CD14-positive monocyte (primary cell): ENCODE results near the gene DCLK3. TPM values are rescaled to one million over a fixed set of nuclear protein-coding genes. Genes with fewer than 3 reads are reported as not detected.

Experiments
- DNase-seq, 3 donors: peaks; one replicate each; pipeline ENCODE4 v3.0.0-alpha.2; 2011 to 2022
- H2AFZ ChIP-seq: 2 replicates; pipeline ENCODE4 v1.6.0; 2012; ENCODE audit warnings: mild to moderate bottlenecking, low read depth, low read length, inconsistent platforms; ENCODE audit not compliant: insufficient read depth, poor library complexity, severe bottlenecking
- H3K27ac ChIP-seq, 2 donors: 1 replicate in 1 of 2; 2 replicates in 1 of 2; pipeline ENCODE4 v1.5.1; 2012 to 2013; ENCODE audit warnings: low read length in 2 of 2, control low read depth in 1 of 2, inconsistent platforms in 1 of 2, low read depth in 1 of 2, mild to moderate bottlenecking in 1 of 2
- H3K27me3 ChIP-seq, 2 donors: one replicate each; pipeline versions ENCODE4 v1.6.0 to v1.6.1; 2011 to 2013; ENCODE audit warnings: low read length in 2 of 2; ENCODE audit not compliant: control insufficient read depth in 2 of 2, insufficient read depth in 2 of 2
- H3K36me3 ChIP-seq, 2 donors: replicated peaks in 1 of 2; 1 replicate in 1 of 2; 2 replicates in 1 of 2; pipeline versions ENCODE4 v1.5.1 to v1.6.1; 2012 to 2013; ENCODE audit warnings: low read length in 2 of 2, control low read depth in 1 of 2, inconsistent platforms in 1 of 2, mild to moderate bottlenecking in 1 of 2; ENCODE audit not compliant: insufficient read depth in 2 of 2, control insufficient read depth in 1 of 2
- H3K4me1 ChIP-seq, 2 donors: 1 replicate in 1 of 2; 2 replicates in 1 of 2; pipeline versions ENCODE4 v1.5.1 to v1.6.1; 2012 to 2013; ENCODE audit warnings: low read length in 2 of 2, control low read depth in 1 of 2, inconsistent platforms in 1 of 2, mild to moderate bottlenecking in 1 of 2, moderate library complexity in 1 of 2; ENCODE audit not compliant: insufficient read depth in 2 of 2, control insufficient read depth in 1 of 2
- H3K4me2 ChIP-seq: replicated peaks from 2 replicates; pipeline ENCODE3; 2012; ENCODE audit warnings: low read length, moderate library complexity, mild to moderate bottlenecking; ENCODE audit not compliant: poor library complexity, severe bottlenecking; ENCODE audit errors: extremely low read depth
- H3K4me3 ChIP-seq, 3 experiments: fragments of 200-600 bp in 1 of 3; sonication (generic) in 1 of 3; replicated peaks in 1 of 3; 1 replicate in 2 of 3; 2 replicates in 1 of 3; pipeline ENCODE4 v1.5.1; 2011 to 2013; ENCODE audit warnings: low read length in 3 of 3, mild to moderate bottlenecking in 3 of 3, control low read depth in 2 of 3, low read depth in 2 of 3, inconsistent platforms in 1 of 3, moderate library complexity in 1 of 3
- H3K79me2 ChIP-seq: 2 replicates; pipeline ENCODE4 v1.6.0; 2012; ENCODE audit warnings: mild to moderate bottlenecking, control low read depth, inconsistent platforms, low read length, moderate library complexity; ENCODE audit not compliant: insufficient read depth
- H3K9ac ChIP-seq: 2 replicates; pipeline ENCODE4 v1.6.0; 2017; ENCODE audit warnings: low read length, mild to moderate bottlenecking; ENCODE audit not compliant: insufficient read depth, poor library complexity, severe bottlenecking
- H3K9me3 ChIP-seq, 2 donors: replicated peaks in 1 of 2; 1 replicate in 1 of 2; 2 replicates in 1 of 2; pipeline versions ENCODE4 v1.5.1 to v1.6.1; 2012 to 2013; ENCODE audit warnings: low read length in 2 of 2, control low read depth in 1 of 2; ENCODE audit not compliant: control insufficient read depth in 1 of 2, insufficient read depth in 1 of 2
- H4K20me1 ChIP-seq: 2 replicates; pipeline ENCODE4 v1.6.0; 2012; ENCODE audit warnings: mild to moderate bottlenecking, low read length, control low read depth, moderate library complexity; ENCODE audit not compliant: insufficient read depth
- H3K27ac Mint-ChIP-seq, 7 donors: one replicate each; pipeline ENCODE4 v1.8.0; 2020; ENCODE audit warnings: mild to moderate bottlenecking in 7 of 7, mixed read lengths in 7 of 7, moderate library complexity in 6 of 7, inconsistent platforms in 2 of 7
- H3K27me3 Mint-ChIP-seq, 3 donors: one replicate each; pipeline ENCODE4 v1.8.0; 2021 to 2022; ENCODE audit warnings: low read depth in 3 of 3, mild to moderate bottlenecking in 3 of 3, mixed read lengths in 3 of 3, moderate library complexity in 3 of 3, inconsistent platforms in 1 of 3
- H3K36me3 Mint-ChIP-seq, 2 donors: one replicate each; pipeline ENCODE4 v1.8.0; 2020; ENCODE audit warnings: mixed read lengths in 2 of 2, inconsistent platforms in 1 of 2, mild to moderate bottlenecking in 1 of 2
- H3K4me1 Mint-ChIP-seq: one replicate; pipeline ENCODE4 v1.8.0; 2020; ENCODE audit warnings: mild to moderate bottlenecking, mixed read lengths
- H3K4me3 Mint-ChIP-seq, 2 donors: one replicate each; pipeline ENCODE4 v1.8.0; 2020; ENCODE audit warnings: mild to moderate bottlenecking in 2 of 2, mixed read lengths in 2 of 2, moderate library complexity in 1 of 2
- H3K9me3 Mint-ChIP-seq, 7 donors: one replicate each; pipeline ENCODE4 v1.8.0; 2020 to 2022; ENCODE audit warnings: mixed read lengths in 7 of 7, mild to moderate bottlenecking in 6 of 7, moderate library complexity in 6 of 7, inconsistent platforms in 2 of 7
- CTCF ChIP-seq: fragments of 200-600 bp; IDR thresholded peaks from one replicate; pipeline ENCODE4 v1.8.0; 2022; ENCODE audit warnings: antibody characterized with exemption, mild to moderate bottlenecking
- WGBS: methylation state at CpG from one replicate; pipeline ENCODE4 v1.1.5; 2013; ENCODE audit warnings: missing lambda C conversion rate; ENCODE audit not compliant: insufficient coverage; 5-methylcytosine and 5-hydroxymethylcytosine counted together
- intact Hi-C, 2 donors: fragments of 100-400 bp; cut with micrococcal nuclease; formaldehyde crosslinking; loops; one replicate each; pipeline versions ENCODE4 v1.15.0 to v1.15.1; 2023
- polyA plus RNA-seq, 3 donors: library from polyadenylated mRNA; depleted of rRNA in 1 of 3; unstranded in 2 of 3; stranded (reverse) in 1 of 3; fragments of 300-500 nt in 2 of 3; fragments of >200 nt in 1 of 3; fragmentation: Illumina TruSeq in 2 of 3; gene quantifications; 1 replicate in 2 of 3; 2 replicates in 1 of 3; pipeline ENCODE4 v1.2.3, GENCODE V29; 2012 to 2021

DCLK3 gene
- polyA plus RNA-seq, 3 donors: not detected

- WGBS: 92% methylated on average over 4 of the region's 6 CpGs
- Histone ChIP-seq H3K9ac (no peak overlapping the region), H3K79me2 (no peaks in the 10 kb centered on the region), H2AFZ (no peak overlapping the region), H3K4me3 (no peak overlapping the region), H3K4me2 (no peak overlapping the region), H3K27ac (no peak overlapping the region), H4K20me1 (no peaks in the 10 kb centered on the region), H3K4me1 (no peaks in the 10 kb centered on the region), H3K27me3 (no peaks in the 10 kb centered on the region), H3K36me3 (no peaks in the 10 kb centered on the region), H3K9me3 (no peaks in the 10 kb centered on the region)
- Mint-ChIP-seq H3K9me3 (peaks cover 0 to 4% (median 0%) of the 10 kb centered on the region in 7 donors), H3K4me3 (no peak overlapping the region), H3K36me3 (no peaks in the 10 kb centered on the region), H3K27me3 (peaks cover 0 to 2% (median 0%) of the 10 kb centered on the region in 3 donors), H3K4me1 (no peaks in the 10 kb centered on the region), H3K27ac (no peak overlapping the region)
- intact Hi-C loops: no loop called here
- no peak for DNase-seq
- no peak for TF ChIP-seq CTCF
Observed at GRCh38 chr3:36750737-36751136, 13.6 kb downstream of the DCLK3 start.

GRCh38 chr3:36744763-36745162, 19.6 kb downstream of the DCLK3 start:
- H4K20me1 ChIP-seq: no peaks in the 10 kb centered on the region
- H2AFZ ChIP-seq: no peak overlapping the region
- H3K36me3 Mint-ChIP-seq: no peaks in the 10 kb centered on the region
- H3K36me3 ChIP-seq: no peaks in the 10 kb centered on the region
- no peaks in the 10 kb centered on the region for H3K79me2 ChIP-seq
- H3K27me3 ChIP-seq: no peaks in the 10 kb centered on the region
- H3K27ac ChIP-seq: no peak overlapping the region
- H3K9me3 Mint-ChIP-seq: peaks cover 0 to 4% (median 0%) of the 10 kb centered on the region in 7 donors
- no peak overlapping the region for H3K9ac ChIP-seq
- H3K27ac Mint-ChIP-seq: no peak overlapping the region
- H3K4me2 ChIP-seq: no peak overlapping the region
- no peak for DNase-seq
- H3K9me3 ChIP-seq: no peaks in the 10 kb centered on the region
- no peaks in the 10 kb centered on the region for H3K4me1 ChIP-seq
- WGBS: no CpG with 5 or more reads among the region's 6 CpGs
- TF ChIP-seq CTCF: no peak
- H3K4me1 Mint-ChIP-seq: no peaks in the 10 kb centered on the region
- H3K4me3 ChIP-seq: no peak overlapping the region
- H3K4me3 Mint-ChIP-seq: no peak overlapping the region
- intact Hi-C loops: no loop called here
- peaks cover 0 to 2% (median 0%) of the 10 kb centered on the region in 3 donors for H3K27me3 Mint-ChIP-seq
